ENCODE measurements around the gene CTU2. TPM values are rescaled to one million over a fixed set of nuclear protein-coding genes. Genes with fewer than 3 reads are reported as not detected.

CTU2 gene
- polyA plus RNA-seq, 12 donors, result 8.5 to 13.1 (median 10.1) TPM; not detected in 2

- DNase-seq, result no peak
Measured at GRCh38 chr16:88743693-88744576, 37.6 kb downstream of the CTU2 start.

- DNase-seq, result peak; percentile 18
Measured at GRCh38 chr16:88744577-88745521, 38.5 kb downstream of the CTU2 start.

GRCh38 chr16:88746506-88746905 is 40.2 kb downstream of the CTU2 start:
- DNase-seq, result peak; percentile 66

- DNase-seq, result no peak
Measured at GRCh38 chr16:88747588-88748301, 41.4 kb downstream of the CTU2 start.

GRCh38 chr16:88748364-88748763 is 42.1 kb downstream of the CTU2 start:
- no peak for DNase-seq

GRCh38 chr16:88749358-88749757 is 43.1 kb downstream of the CTU2 start:
- no peak for DNase-seq

- DNase-seq, result no peak
Measured at GRCh38 chr16:88750854-88751253, 44.6 kb downstream of the CTU2 start.

GRCh38 chr16:88752386-88753002 is 46.2 kb downstream of the CTU2 start:
- DNase-seq, result no peak

- DNase-seq, result no peak
Measured at GRCh38 chr16:88753191-88753590, 46.9 kb downstream of the CTU2 start.

- DNase-seq, result no peak
Measured at GRCh38 chr16:88753602-88754001, 47.3 kb downstream of the CTU2 start.

- DNase-seq, result no peak
Measured at GRCh38 chr16:88754109-88754911, 48.0 kb downstream of the CTU2 start.

- DNase-seq, result no peak
Measured at GRCh38 chr16:88754912-88755744, 48.8 kb downstream of the CTU2 start.

- no peak for DNase-seq
Measured at GRCh38 chr16:88755745-88756443, 49.6 kb downstream of the CTU2 start.

GRCh38 chr16:88758227-88758943 is 52.1 kb downstream of the CTU2 start:
- DNase-seq, result no peak

- no peak for DNase-seq
Measured at GRCh38 chr16:88758944-88759244, 52.6 kb downstream of the CTU2 start.

GRCh38 chr16:88759245-88759975 is 53.1 kb downstream of the CTU2 start:
- no peak for DNase-seq

- no peak for DNase-seq
Measured at GRCh38 chr16:88759976-88760350, 53.7 kb downstream of the CTU2 start.

Data from muscle of arm (tissue), 12 donors.